ENCODE measurements around the gene GOLIM4. TPM values are rescaled to one million over a fixed set of nuclear protein-coding genes. Genes with fewer than 3 reads are reported as not detected.

The GOLIM4 gene
- total RNA-seq, 1 experiment from 2014 or later = 35.4 TPM

DNA sequence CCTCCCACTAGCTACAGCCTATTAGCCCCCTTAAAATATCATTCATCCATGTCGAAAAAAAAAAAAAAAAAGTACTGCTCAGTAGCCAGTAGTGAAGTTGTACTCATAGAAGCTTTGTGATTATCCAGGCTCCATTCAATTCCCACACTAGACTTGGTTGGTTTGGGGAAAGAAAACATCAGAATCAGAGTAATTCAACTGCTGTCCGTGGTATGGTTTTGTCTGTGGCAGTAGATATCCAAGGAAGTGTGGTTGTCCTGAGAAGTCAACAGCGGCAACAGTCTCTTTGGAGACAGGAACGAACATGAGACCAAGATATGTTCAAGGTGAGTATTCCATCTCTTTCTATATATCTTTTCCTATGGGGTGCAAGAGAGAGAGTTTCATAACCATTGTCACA is 99.2 kb downstream of the GOLIM4 start:
- no peaks in the 10 kb centered on the region for H3K36me3 ChIP-seq (ENCODE audit: control insufficient read depth, insufficient read depth, low read length)
- no peak for TF ChIP-seq POLR2AphosphoS5 (IDR thresholded peaks at IDR 0.05; ENCODE audit: low read depth, low read length)
- TF ChIP-seq TCF7L2 (IDR thresholded peaks at IDR 0.05; ENCODE audit: low read depth, low read length) = no peak
- POLR2A ChIA-PET = no interaction called here
- 0 out of 2 replicates have a peak, but pooled peaks cover 2% of the 10 kb centered on the region for H3K27me3 ChIP-seq (ENCODE audit: control insufficient read depth, insufficient read depth, low read length)
- CTCF ChIA-PET = interaction anchor here (0.6 kb wide), 1 partner anchor 261 kb away, joined by 5 read pairs; the partner anchor contains the start of gene SERPINI1
- in situ Hi-C loops (cut with HindIII; ENCODE audit: low pct_unique_long_range_greater_than_20kb, low sequenced_read_pairs) = no loop called here
- DNase-seq (ENCODE audit: low read depth, low spot score) (no peak), ATAC-seq (no peak)
- intact Hi-C loops (cut with micrococcal nuclease; ENCODE audit: unreplicated experiment) = no loop called here
- H3K9me3 ChIP-seq (ENCODE audit: control insufficient read depth, insufficient read depth, low read depth, low read length) = no peaks in the 10 kb centered on the region
- no peak overlapping the region for H3K27ac ChIP-seq (ENCODE audit: low read length)
- no TSS peak for BruUV-seq (replicated peaks)
- H3K4me3 ChIP-seq (ENCODE audit: low read depth in 2 of 2, low read length in 2 of 2) = no peak overlapping the region
- H3K4me1 ChIP-seq (ENCODE audit: control insufficient read depth, insufficient read depth, low read length) = no peaks in the 10 kb centered on the region

DNA sequence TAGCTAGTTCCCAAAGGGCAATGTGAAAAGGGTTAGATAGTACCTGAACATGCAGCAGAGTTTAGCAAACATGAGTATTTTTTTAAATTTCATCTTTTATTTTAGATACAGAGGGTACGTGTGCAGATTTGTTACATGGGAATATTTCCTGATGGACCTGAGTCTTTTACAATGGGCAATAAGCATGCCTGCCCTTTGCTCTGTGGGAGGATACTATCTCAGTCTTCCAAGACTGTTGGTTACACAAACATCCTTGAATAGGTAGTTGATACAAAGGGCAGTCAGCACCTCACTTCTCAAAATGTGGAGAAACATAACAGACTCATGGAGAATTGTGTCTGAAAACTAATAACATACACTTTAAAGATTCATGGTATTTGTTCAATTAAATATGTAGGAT is 103.3 kb downstream of the GOLIM4 start:
- CTCF ChIA-PET = no interaction called here
- no peaks in the 10 kb centered on the region for H3K9me3 ChIP-seq (ENCODE audit: control insufficient read depth, insufficient read depth, low read depth, low read length)
- intact Hi-C loops (cut with micrococcal nuclease; ENCODE audit: unreplicated experiment) (no loop called here), in situ Hi-C loops (cut with HindIII; ENCODE audit: low pct_unique_long_range_greater_than_20kb, low sequenced_read_pairs) (no loop called here)
- DNase-seq (ENCODE audit: low read depth, low spot score) = no peak
- POLR2A ChIA-PET = no interaction called here
- no peak for ATAC-seq
- TF ChIP-seq, protein P1, sequence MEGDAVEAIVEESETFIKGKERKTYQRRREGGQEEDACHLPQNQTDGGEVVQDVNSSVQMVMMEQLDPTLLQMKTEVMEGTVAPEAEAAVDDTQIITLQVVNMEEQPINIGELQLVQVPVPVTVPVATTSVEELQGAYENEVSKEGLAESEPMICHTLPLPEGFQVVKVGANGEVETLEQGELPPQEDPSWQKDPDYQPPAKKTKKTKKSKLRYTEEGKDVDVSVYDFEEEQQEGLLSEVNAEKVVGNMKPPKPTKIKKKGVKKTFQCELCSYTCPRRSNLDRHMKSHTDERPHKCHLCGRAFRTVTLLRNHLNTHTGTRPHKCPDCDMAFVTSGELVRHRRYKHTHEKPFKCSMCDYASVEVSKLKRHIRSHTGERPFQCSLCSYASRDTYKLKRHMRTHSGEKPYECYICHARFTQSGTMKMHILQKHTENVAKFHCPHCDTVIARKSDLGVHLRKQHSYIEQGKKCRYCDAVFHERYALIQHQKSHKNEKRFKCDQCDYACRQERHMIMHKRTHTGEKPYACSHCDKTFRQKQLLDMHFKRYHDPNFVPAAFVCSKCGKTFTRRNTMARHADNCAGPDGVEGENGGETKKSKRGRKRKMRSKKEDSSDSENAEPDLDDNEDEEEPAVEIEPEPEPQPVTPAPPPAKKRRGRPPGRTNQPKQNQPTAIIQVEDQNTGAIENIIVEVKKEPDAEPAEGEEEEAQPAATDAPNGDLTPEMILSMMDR (IDR thresholded peaks at IDR 0.05) = no peak
- no peak for TF ChIP-seq TCF7L2 (IDR thresholded peaks at IDR 0.05; ENCODE audit: low read depth, low read length)
- TF ChIP-seq, protein P2, sequence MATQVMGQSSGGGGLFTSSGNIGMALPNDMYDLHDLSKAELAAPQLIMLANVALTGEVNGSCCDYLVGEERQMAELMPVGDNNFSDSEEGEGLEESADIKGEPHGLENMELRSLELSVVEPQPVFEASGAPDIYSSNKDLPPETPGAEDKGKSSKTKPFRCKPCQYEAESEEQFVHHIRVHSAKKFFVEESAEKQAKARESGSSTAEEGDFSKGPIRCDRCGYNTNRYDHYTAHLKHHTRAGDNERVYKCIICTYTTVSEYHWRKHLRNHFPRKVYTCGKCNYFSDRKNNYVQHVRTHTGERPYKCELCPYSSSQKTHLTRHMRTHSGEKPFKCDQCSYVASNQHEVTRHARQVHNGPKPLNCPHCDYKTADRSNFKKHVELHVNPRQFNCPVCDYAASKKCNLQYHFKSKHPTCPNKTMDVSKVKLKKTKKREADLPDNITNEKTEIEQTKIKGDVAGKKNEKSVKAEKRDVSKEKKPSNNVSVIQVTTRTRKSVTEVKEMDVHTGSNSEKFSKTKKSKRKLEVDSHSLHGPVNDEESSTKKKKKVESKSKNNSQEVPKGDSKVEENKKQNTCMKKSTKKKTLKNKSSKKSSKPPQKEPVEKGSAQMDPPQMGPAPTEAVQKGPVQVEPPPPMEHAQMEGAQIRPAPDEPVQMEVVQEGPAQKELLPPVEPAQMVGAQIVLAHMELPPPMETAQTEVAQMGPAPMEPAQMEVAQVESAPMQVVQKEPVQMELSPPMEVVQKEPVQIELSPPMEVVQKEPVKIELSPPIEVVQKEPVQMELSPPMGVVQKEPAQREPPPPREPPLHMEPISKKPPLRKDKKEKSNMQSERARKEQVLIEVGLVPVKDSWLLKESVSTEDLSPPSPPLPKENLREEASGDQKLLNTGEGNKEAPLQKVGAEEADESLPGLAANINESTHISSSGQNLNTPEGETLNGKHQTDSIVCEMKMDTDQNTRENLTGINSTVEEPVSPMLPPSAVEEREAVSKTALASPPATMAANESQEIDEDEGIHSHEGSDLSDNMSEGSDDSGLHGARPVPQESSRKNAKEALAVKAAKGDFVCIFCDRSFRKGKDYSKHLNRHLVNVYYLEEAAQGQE (IDR thresholded peaks at IDR 0.05; ENCODE audit: insufficient read depth in 1 of 2, low read depth in 2 of 2, low read length in 1 of 2) = no peak
- TF ChIP-seq POLR2AphosphoS5 (IDR thresholded peaks at IDR 0.05; ENCODE audit: low read depth, low read length) = no peak
- no peak for TF ChIP-seq SIN3A (IDR thresholded peaks at IDR 0.05; ENCODE audit: borderline replicate concordance, insufficient read depth, low read depth, low read length)
- no peaks in the 10 kb centered on the region for H3K27me3 ChIP-seq (ENCODE audit: control insufficient read depth, insufficient read depth, low read length)
- BruUV-seq (replicated peaks) = no TSS peak
- H3K4me3 ChIP-seq (ENCODE audit: low read depth in 2 of 2, low read length in 2 of 2) = no peak overlapping the region
- no peak overlapping the region for H3K27ac ChIP-seq (ENCODE audit: low read length)
- no peaks in the 10 kb centered on the region for H3K36me3 ChIP-seq (ENCODE audit: control insufficient read depth, insufficient read depth, low read length)
- no peaks in the 10 kb centered on the region for H3K4me1 ChIP-seq (ENCODE audit: control insufficient read depth, insufficient read depth, low read length)

DNA sequence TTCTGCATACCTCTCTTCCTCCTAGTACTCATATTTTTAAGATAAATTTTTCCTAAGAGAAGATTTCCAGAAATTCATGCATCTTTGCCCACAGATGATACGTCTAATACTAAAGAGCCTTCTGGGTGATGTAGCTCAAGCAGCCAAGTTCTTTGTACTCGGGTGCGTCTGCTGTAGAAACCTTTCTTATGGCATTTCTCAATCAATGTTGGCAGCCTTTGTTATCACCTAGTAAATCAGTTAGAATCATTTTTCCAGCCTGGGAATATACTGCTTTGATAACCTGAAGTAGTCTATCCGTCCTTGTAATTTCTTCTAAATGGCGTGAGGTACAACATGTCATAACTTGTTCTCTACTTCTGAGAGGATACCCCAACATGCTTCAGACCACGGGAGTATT is 104.5 kb downstream of the GOLIM4 start:
- no peaks in the 10 kb centered on the region for H3K9me3 ChIP-seq (ENCODE audit: control insufficient read depth, insufficient read depth, low read depth, low read length)
- H3K4me3 ChIP-seq (ENCODE audit: low read depth in 2 of 2, low read length in 2 of 2) = no peak overlapping the region
- no peak overlapping the region for H3K27ac ChIP-seq (ENCODE audit: low read length)
- TF ChIP-seq TCF7L2 (IDR thresholded peaks at IDR 0.05; ENCODE audit: low read depth, low read length) (no peak), SIN3A (IDR thresholded peaks at IDR 0.05; ENCODE audit: borderline replicate concordance, insufficient read depth, low read depth, low read length) (no peak), POLR2AphosphoS5 (IDR thresholded peaks at IDR 0.05; ENCODE audit: low read depth, low read length) (no peak)
- TF ChIP-seq, protein P1 (IDR thresholded peaks at IDR 0.05) = no peak
- TF ChIP-seq, protein P2 (IDR thresholded peaks at IDR 0.05; ENCODE audit: insufficient read depth in 1 of 2, low read depth in 2 of 2, low read length in 1 of 2) = no peak
- in situ Hi-C loops (cut with HindIII; ENCODE audit: low pct_unique_long_range_greater_than_20kb, low sequenced_read_pairs) (no loop called here), intact Hi-C loops (cut with micrococcal nuclease; ENCODE audit: unreplicated experiment) (no loop called here)
- DNase-seq (ENCODE audit: low read depth, low spot score) (no peak), ATAC-seq (no peak)
- no TSS peak for BruUV-seq (replicated peaks)
- POLR2A ChIA-PET = interaction anchor here (0.5 kb wide), 1 partner anchor 17 kb away, joined by 3 read pairs; no protein-coding TSS in a partner anchor
- H3K36me3 ChIP-seq (ENCODE audit: control insufficient read depth, insufficient read depth, low read length) = no peaks in the 10 kb centered on the region
- no peaks in the 10 kb centered on the region for H3K27me3 ChIP-seq (ENCODE audit: control insufficient read depth, insufficient read depth, low read length)
- CTCF ChIA-PET = no interaction called here
- H3K4me1 ChIP-seq (ENCODE audit: control insufficient read depth, insufficient read depth, low read length) = no peaks in the 10 kb centered on the region

Data from Panc1 (cell line).